Hematopoietic multipotent progenitor cell (in vitro differentiated cells): ENCODE measurements around the gene ZNF365. TPM values are rescaled to one million over a fixed set of nuclear protein-coding genes. Genes with fewer than 3 reads are reported as not detected.
A peak's percentile ranks its signal among the peaks of the same experiment; 100 is the strongest.

Experiments used
- DNase-seq, 3 donors: peaks; one replicate each; pipeline ENCODE4 v3.0.0-alpha.2; 2011 to 2015; ENCODE audit warnings: low read depth in 2 of 3, low spot score in 2 of 3
- small RNA-seq: library from RNA; depleted of rRNA; stranded (forward); fragments of <200 nt; gene quantifications from one replicate; pipeline ENCODE3, GENCODE V24; 2012
- total RNA-seq: library from RNA; depleted of rRNA; stranded (reverse); fragments of >200 nt; gene quantifications from one replicate; pipeline ENCODE4 v1.2.3, GENCODE V29; 2012

The ZNF365 gene
- total RNA-seq, 1 donor, result under 0.01 TPM

- DNase-seq, result no peak
Observed at GRCh38 chr10:62413652-62414051, 39.5 kb downstream of the ZNF365 start.

GRCh38 chr10:62414359-62414758 is 40.2 kb downstream of the ZNF365 start:
- peak in 1 of 3 donors; percentile 4 for DNase-seq

- DNase-seq, result no peak
Observed at GRCh38 chr10:62422068-62422590, 48.0 kb downstream of the ZNF365 start.

- peak in 1 of 3 donors; percentile 14 for DNase-seq
Observed at GRCh38 chr10:62424026-62424425, 49.9 kb downstream of the ZNF365 start.

DNA sequence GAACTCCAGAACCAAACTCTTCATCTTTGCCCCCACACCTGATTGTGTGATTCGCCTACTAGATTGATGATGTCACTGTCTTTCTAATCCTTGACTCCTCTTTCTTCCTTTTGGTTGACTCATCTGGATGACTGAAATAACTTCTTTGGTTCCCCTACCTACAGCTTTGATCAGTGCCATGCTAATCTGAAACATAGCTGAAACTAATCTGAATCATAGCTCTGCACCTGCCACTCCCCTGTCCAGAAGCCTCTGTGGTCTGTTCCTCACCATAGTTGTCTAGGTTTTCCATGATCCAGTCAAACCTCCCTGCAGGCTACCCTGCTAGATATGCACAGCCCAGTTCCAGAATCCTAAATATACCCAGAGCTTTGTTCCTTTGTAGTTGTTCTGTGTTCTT is 51.9 kb downstream of the ZNF365 start:
- DNase-seq, result no peak

- DNase-seq, result no peak
Observed at GRCh38 chr10:62426600-62426999, 52.4 kb downstream of the ZNF365 start.

DNA sequence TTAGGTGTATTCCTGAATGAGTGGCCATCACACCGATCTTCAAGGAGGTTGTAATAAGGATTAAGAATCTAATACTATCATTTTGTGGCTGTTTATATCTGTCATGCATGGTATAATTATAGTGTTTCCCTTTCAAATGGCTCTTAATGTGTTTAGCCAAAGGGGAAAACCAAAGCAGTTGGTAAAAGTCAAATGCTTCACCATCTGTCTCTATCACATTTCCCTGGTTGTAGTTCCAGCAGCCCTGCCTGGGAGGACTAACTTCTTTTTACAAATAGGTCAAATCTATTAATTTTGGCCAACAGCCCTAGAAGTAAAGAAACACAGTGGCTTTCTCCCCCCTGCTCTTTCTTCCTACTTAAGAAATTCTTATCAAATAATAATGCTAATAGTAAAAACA is 56.7 kb downstream of the ZNF365 start:
- DNase-seq, result no peak

DNA sequence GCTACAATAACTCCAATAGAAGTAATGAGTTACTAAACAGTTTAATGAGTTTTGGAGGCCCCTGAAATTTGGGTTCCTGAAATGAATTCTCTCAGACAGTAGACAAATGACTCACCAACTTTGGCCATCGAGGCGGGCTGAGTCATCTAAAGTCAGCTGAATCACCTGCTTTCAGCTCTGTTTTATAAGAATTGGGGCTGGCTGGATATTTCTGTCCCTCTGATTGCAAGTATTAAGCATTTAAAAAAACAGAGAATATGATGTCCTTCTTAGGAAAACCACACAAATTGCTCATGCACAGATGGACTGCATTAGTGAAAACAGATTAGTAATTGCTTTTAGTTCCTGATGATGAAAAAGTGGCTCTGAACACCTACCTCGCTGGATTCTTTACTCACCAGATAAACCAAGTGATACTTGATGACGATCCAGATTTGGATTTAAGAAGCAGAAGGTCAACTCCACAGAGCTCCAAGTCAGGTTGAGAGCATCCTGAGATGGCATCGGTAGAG is 59.1 kb downstream of the ZNF365 start:
- DNase-seq, result peak in 2 of 3 donors; percentile 29 to 47

- DNase-seq, result no peak
Observed at GRCh38 chr10:62433901-62434300, 59.7 kb downstream of the ZNF365 start.

- DNase-seq, result peak; percentile 21 to 75 (median 41)
Observed at GRCh38 chr10:62437696-62438095, 63.5 kb downstream of the ZNF365 start.

DNA sequence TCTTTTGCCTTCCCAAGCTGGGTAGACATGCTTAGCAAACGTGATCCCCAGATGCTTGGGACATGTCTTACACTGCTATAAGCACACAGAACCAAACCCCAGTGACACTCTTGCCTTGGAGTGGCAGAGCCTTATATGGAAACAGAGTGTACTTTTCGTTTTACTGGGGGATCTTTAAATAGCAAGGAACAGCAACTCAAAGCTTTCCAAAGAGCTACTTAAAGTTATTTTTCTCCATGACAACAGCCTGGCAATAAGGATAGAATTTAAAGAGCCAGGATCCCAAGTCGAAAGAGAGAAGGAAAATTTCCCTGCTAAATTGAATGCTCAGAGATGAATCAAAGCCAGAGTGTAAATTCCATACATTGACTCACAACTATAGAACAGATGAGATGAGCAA is 67.8 kb downstream of the ZNF365 start:
- no peak for DNase-seq

GRCh38 chr10:62442894-62443669 is 68.9 kb downstream of the ZNF365 start:
- no peak for DNase-seq

GRCh38 chr10:62443866-62444265 is 69.7 kb downstream of the ZNF365 start:
- peak in 1 of 3 donors; percentile 7 for DNase-seq

GRCh38 chr10:62446627-62447026 is 72.5 kb downstream of the ZNF365 start:
- no peak for DNase-seq

GRCh38 chr10:62450912-62451610 is 76.9 kb downstream of the ZNF365 start:
- DNase-seq, result no peak

DNA sequence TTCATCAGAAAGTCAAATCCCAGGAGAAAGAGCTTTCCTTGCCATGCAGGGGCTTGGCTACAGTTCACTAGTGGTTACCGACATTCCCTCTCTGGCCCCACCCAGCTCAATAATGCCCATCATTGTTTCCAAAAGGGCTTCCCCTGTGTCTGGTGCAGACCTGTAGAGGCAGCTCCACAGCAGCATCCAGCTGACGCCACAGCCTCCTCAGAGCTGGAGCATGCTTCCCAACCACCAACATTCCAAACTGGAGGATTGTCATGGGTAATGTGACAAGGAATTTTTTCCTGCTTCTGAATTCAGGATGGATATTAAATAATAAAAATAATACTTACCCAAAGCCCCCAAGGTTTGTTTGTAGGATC is 77.4 kb downstream of the ZNF365 start:
- no peak for DNase-seq

Small RNAs within 50 kb of the gene (small RNA-seq; reads per million reads assigned to genes)
- not detected for gene RN7SL591P

Other genes with a start within 250 kb of the ZNF365 start
- 0.27 TPM for gene RTKN2, start 105.5 kb upstream of the ZNF365 start, total RNA-seq